IPS-15b (cell line): ENCODE data around the gene CD247.

Source experiments
- H3K27me3 ChIP-seq: one replicate; pipeline ENCODE4 v1.6.1; 2013; ENCODE audit warnings: low read length; ENCODE audit not compliant: control insufficient read depth, insufficient read depth
- H3K36me3 ChIP-seq: one replicate; pipeline ENCODE4 v1.6.1; 2013; ENCODE audit warnings: low read length; ENCODE audit not compliant: control insufficient read depth, insufficient read depth
- H3K4me1 ChIP-seq: one replicate; pipeline ENCODE4 v1.6.1; 2013; ENCODE audit warnings: mild to moderate bottlenecking, low read length; ENCODE audit not compliant: control insufficient read depth, insufficient read depth
- H3K4me3 ChIP-seq: one replicate; pipeline ENCODE4 v1.5.1; 2013; ENCODE audit warnings: low read depth, low read length
- H3K9ac ChIP-seq: one replicate; pipeline ENCODE4 v1.6.1; 2013; ENCODE audit warnings: low read depth, mild to moderate bottlenecking, low read length
- H3K9me3 ChIP-seq: one replicate; pipeline ENCODE4 v1.6.1; 2013; ENCODE audit warnings: mild to moderate bottlenecking, low read length; ENCODE audit not compliant: control insufficient read depth, insufficient read depth

CD247 gene

GRCh38 chr1:167427848-167428247 lies 90.5 kb downstream of the CD247 start:
- H3K36me3 ChIP-seq: no peaks in the 10 kb centered on the region
- no peaks in the 10 kb centered on the region for H3K9me3 ChIP-seq
- H3K9ac ChIP-seq: no peak overlapping the region
- peaks cover 49% of the 10 kb centered on the region for H3K4me1 ChIP-seq
- H3K4me3 ChIP-seq: no peak overlapping the region
- no peaks in the 10 kb centered on the region for H3K27me3 ChIP-seq

GRCh38 chr1:167426716-167427115 lies 91.6 kb downstream of the CD247 start:
- Histone ChIP-seq H3K9ac (no peak overlapping the region), H3K36me3 (no peaks in the 10 kb centered on the region), H3K9me3 (no peaks in the 10 kb centered on the region), H3K27me3 (no peaks in the 10 kb centered on the region), H3K4me3 (no peak overlapping the region), H3K4me1 (peaks cover 49% of the 10 kb centered on the region)

- Histone ChIP-seq H3K4me3 (no peak overlapping the region), H3K4me1 (peaks cover 37% of the 10 kb centered on the region), H3K9me3 (no peaks in the 10 kb centered on the region), H3K27me3 (no peaks in the 10 kb centered on the region), H3K9ac (peak overlapping the region; percentile 29), H3K36me3 (no peaks in the 10 kb centered on the region)
These were observed 92.8 kb downstream of the CD247 start for GRCh38 chr1:167425482-167425881.

DNA sequence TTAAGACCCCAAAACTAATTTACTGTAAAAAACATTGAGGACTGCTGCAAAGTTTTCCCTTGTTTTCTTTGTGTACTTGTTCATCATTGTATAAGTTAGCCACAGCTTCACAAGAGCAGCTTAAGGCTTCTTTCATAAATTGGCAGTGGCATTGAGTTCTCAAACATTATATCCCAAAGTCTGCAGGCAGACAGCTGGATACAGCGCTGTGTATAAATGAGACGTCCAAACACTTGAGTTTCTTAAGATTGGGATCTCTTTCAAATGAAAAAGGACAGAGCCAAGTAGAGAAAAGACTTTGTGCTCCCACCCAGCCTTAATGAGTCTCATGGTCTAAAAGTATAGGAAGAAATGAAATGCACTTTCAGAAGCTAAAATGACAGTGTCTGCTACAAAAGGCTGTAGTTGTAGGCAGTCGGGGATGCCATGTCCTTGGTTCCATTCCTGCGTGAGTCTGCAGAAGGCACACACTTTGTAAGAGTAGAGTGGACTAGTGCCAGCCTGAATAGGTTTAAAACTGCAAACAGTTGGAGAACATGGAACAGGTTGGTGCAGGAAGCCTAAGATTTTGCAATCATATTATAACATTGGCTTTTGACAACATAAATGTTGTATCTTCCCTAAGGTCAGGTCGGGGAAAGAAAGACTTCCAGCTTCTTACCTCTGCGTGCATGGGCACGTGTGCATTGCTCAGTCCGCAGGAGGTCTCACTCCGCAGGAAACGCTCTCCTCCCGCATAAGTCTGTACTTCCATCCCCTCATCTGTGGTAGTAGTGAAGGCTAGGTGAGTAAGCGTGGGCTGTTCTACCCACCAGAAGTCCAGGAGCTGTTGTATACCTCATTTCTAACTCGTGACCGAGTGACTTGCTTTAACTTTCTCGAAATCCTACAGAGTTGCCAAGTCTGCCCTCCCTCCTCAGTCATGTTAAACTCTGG lies 94.4 kb downstream of the CD247 start:
- Histone ChIP-seq H3K9ac (no peak overlapping the region), H3K4me1 (peaks cover 27% of the 10 kb centered on the region), H3K9me3 (no peaks in the 10 kb centered on the region), H3K4me3 (no peak overlapping the region), H3K36me3 (no peaks in the 10 kb centered on the region), H3K27me3 (no peaks in the 10 kb centered on the region)

DNA sequence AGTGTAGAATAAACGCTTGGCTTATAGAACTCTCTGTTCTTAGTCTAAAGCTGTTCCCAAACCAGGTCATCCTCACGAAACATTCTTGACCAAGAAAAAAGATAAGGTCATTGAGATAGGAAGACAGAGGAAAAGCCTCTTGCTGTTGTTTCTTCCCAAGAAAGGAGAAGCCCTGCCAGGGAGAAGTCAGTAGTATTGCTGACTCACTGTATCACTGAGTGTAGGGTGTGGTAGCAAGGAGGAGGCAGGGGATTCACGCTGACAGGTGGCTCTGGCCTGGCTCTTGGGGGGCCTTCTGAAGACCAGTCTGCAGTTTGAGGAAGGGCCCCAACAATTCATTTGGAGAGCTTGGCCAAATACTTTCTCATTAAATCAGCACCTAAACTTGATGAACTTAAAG lies 97.8 kb downstream of the CD247 start:
- peaks cover 11% of the 10 kb centered on the region for H3K4me1 ChIP-seq
- no peak overlapping the region for H3K9ac ChIP-seq
- no peak overlapping the region for H3K4me3 ChIP-seq
- no peaks in the 10 kb centered on the region for H3K9me3 ChIP-seq
- no peaks in the 10 kb centered on the region for H3K27me3 ChIP-seq
- H3K36me3 ChIP-seq: no peaks in the 10 kb centered on the region

DNA sequence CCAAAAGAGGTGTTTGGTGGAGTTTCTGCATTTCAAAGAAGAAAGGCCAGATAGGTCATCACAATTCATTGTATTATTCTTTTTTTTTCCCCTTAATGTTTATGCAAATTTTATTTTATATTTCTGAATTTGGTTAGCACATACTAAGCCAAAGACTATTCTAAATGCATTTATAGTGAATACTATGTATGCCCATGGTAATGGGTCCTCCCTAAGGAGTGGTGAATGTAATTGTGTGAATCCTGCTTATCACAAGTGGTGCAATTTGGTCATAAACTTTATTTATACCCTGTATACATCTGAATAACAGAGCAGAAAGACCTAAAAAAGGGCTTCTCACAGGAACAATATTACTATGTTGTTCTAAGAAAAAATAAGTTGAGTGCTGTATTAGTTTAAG lies 99.1 kb downstream of the CD247 start:
- no peak overlapping the region for H3K9ac ChIP-seq
- H3K4me3 ChIP-seq: no peak overlapping the region
- H3K4me1 ChIP-seq: peaks cover 2% of the 10 kb centered on the region
- H3K9me3 ChIP-seq: no peaks in the 10 kb centered on the region
- H3K27me3 ChIP-seq: no peaks in the 10 kb centered on the region
- H3K36me3 ChIP-seq: no peaks in the 10 kb centered on the region

- H3K4me1 ChIP-seq: no peaks in the 10 kb centered on the region
- H3K4me3 ChIP-seq: no peak overlapping the region
- H3K9me3 ChIP-seq: no peaks in the 10 kb centered on the region
- no peaks in the 10 kb centered on the region for H3K27me3 ChIP-seq
- H3K36me3 ChIP-seq: no peaks in the 10 kb centered on the region
- H3K9ac ChIP-seq: no peak overlapping the region
These were observed 99.9 kb downstream of the CD247 start for GRCh38 chr1:167418391-167418790.

DNA sequence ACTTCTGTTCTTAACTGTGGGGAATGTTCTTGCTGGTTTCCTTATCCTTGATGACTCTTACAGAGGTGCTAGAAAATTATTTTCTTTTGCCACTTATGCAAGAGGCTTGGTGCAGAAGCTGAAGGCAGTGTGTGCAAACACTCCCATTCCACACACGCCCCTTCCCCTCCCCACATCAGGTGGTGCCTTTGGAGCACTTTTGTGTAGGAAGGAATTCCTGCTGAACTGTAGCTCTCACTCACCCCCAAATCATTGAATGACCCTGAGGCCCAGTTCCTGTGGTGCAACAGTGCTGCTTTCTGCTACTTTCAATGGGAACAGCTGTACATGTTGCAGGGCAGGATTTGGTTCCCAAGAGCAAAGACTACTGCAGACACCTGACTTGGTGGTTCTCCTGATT lies 101.8 kb downstream of the CD247 start:
- Histone ChIP-seq H3K4me3 (no peak overlapping the region), H3K4me1 (no peaks in the 10 kb centered on the region), H3K9ac (no peak overlapping the region), H3K27me3 (no peaks in the 10 kb centered on the region), H3K9me3 (no peaks in the 10 kb centered on the region), H3K36me3 (peaks cover 9% of the 10 kb centered on the region)

GRCh38 chr1:167413328-167413727 lies 105.0 kb downstream of the CD247 start:
- Histone ChIP-seq H3K9ac (no peak overlapping the region), H3K36me3 (peaks cover 9% of the 10 kb centered on the region), H3K4me1 (no peaks in the 10 kb centered on the region), H3K27me3 (no peaks in the 10 kb centered on the region), H3K4me3 (no peak overlapping the region), H3K9me3 (no peaks in the 10 kb centered on the region)

DNA sequence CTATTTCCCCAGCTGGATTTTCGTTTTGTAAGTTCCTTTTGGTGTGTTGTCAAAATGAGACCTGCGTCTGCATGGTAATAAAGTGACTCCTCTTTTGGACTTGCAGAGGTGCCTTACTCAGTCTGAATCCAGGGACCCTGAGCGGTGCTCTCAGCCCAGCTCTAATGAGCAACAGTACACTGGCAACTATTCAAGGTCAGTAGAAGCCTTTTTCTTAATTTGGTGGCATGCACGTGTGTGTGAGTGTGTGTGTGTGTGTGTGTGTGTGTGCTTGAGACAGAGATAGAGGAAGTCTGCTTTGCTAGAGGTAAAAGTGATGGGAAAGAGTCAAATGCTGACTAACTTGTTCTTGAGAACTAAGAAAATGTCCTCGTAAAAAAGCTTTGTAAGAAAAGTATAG lies 105.4 kb downstream of the CD247 start:
- H3K9me3 ChIP-seq: no peaks in the 10 kb centered on the region
- no peak overlapping the region for H3K4me3 ChIP-seq
- H3K4me1 ChIP-seq: no peaks in the 10 kb centered on the region
- peaks cover 9% of the 10 kb centered on the region for H3K36me3 ChIP-seq
- no peaks in the 10 kb centered on the region for H3K27me3 ChIP-seq
- H3K9ac ChIP-seq: no peak overlapping the region

DNA sequence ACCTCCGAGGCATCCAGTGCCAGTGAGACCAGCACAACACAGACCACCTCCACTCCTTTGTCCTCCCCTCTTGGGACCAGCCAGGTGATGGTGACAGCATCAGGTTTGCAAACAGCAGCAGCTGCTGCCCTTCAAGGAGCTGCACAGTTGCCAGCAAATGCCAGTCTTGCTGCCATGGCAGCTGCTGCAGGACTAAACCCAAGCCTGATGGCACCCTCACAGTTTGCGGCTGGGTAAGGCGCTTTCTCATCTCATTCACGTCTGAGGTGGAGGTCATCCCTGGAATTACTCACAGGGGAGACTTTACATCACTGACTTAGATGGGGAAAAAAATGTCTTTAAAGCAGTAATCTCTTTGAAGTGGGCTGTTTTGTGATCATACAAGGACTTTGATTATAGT lies 106.3 kb downstream of the CD247 start:
- H3K27me3 ChIP-seq: no peaks in the 10 kb centered on the region
- peaks cover 9% of the 10 kb centered on the region for H3K36me3 ChIP-seq
- H3K9me3 ChIP-seq: no peaks in the 10 kb centered on the region
- no peak overlapping the region for H3K4me3 ChIP-seq
- no peak overlapping the region for H3K9ac ChIP-seq
- no peaks in the 10 kb centered on the region for H3K4me1 ChIP-seq

- Histone ChIP-seq H3K27me3 (no peaks in the 10 kb centered on the region), H3K4me1 (no peaks in the 10 kb centered on the region), H3K4me3 (no peak overlapping the region), H3K9me3 (no peaks in the 10 kb centered on the region), H3K9ac (no peak overlapping the region), H3K36me3 (peaks cover 9% of the 10 kb centered on the region)
These were observed 109.1 kb downstream of the CD247 start for GRCh38 chr1:167409183-167409582.
